HUES48 (cell line): Measurements from ENCODE around the gene GAREM2.

Experiments used
- H3K27ac ChIP-seq: one replicate; pipeline ENCODE4 v1.7.0; 2013; ENCODE audit warnings: low read depth, low read length, inconsistent platforms
- H3K27me3 ChIP-seq: 2 replicates; pipeline ENCODE4 v1.6.1; 2013; ENCODE audit warnings: mild to moderate bottlenecking, low read length; ENCODE audit not compliant: control insufficient read depth, insufficient read depth
- H3K36me3 ChIP-seq: 2 replicates; pipeline ENCODE4 v1.6.1; 2013; ENCODE audit warnings: low read length; ENCODE audit not compliant: control insufficient read depth, insufficient read depth
- H3K4me1 ChIP-seq: 2 replicates; pipeline ENCODE4 v1.6.1; 2013; ENCODE audit warnings: mild to moderate bottlenecking, low read length; ENCODE audit not compliant: control insufficient read depth, insufficient read depth
- H3K4me3 ChIP-seq: 2 replicates; pipeline ENCODE4 v1.5.1; 2013; ENCODE audit warnings: mild to moderate bottlenecking, low read depth, low read length
- H3K9ac ChIP-seq: 2 replicates; pipeline ENCODE4 v1.6.1; 2013; ENCODE audit warnings: mild to moderate bottlenecking, low read depth, low read length, moderate library complexity
- H3K9me3 ChIP-seq: 2 replicates; pipeline ENCODE4 v1.6.1; 2013; ENCODE audit warnings: low read length; ENCODE audit not compliant: control insufficient read depth, insufficient read depth

The GAREM2 gene

DNA sequence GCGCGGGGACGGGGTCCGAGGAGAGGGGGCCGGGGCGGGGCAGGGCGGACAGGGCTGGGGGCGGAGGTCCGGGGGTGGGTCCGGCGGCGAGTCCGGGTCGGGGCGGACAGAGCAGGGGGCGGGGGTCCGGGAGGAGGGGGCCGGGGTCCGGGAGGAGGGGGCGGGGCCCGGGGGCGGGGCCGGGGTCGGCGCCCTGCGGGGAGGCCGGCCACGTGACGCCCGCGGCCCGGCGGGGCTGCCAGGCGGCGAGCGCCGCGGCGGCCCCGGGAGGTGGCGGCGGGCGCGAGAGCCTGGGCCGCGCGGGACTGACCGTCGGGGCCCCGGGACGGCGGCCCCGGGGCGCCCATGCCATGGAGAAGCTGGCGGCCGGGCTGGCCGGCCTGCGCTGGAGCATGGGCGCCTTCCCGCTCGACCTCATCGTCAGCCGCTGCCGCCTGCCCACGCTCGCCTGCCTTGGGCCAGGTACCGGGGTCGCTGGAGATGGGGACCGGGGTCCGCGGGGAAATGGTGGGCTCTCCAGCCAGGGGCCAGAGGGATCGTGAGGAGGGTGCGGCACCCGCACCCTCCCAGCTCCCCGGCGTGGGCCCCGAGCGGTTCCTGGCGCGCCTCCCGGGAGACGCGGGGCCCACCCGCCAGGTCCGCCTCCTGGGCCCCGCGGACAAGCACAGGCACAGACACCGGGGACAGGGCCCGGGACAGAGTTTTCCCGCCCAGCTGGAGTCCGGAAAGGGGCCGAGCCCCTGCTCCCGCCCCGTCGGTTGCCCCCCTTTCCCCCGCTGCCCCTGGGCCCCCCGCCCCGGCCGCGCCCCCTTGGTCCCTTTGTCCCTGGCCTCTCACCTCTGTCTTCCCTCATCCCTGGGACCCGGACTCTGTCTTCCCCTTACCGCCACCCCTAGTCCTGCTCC is at the start of gene GAREM2:
TSS of gene GAREM2 (plus strand) at position 218 of the 905 bp plus-strand sequence. CDS start at position 351, 133 bp downstream.
- H3K27ac ChIP-seq = no peak within 1 kb of the TSS
- peaks cover 11% of the 10 kb centered on the region; the same call in 1 of the 2 replicates for H3K27me3 ChIP-seq

DNA sequence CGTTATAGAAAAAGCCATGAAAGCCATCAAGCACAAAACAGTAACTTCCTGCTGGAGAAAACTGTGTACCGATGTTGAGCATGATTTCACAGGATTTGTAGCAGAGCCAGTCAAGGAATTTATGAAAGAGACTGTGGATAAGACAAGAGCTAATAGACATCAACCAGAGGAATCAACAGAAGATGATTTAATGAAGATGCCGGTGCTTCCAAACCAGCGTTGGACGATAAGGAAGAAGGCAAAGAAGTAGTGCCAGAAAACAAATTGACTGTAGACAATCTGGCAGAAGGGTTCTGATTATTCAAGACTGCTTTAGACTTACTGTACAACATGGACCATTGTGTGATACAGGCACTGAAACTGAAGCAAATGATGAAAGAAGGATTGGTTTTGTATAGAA is 49.5 kb upstream of the GAREM2 start:
- Histone ChIP-seq H3K36me3 (peaks cover 25% of the 10 kb centered on the region), H3K27me3 (no peaks in the 10 kb centered on the region), H3K27ac (no peak overlapping the region), H3K4me3 (no peak overlapping the region), H3K9me3 (no peaks in the 10 kb centered on the region), H3K9ac (no peak overlapping the region), H3K4me1 (peaks cover 4% of the 10 kb centered on the region; the same call in 1 of the 2 replicates)

More for the DNA sequence above, at the start of gene GAREM2:
- Histone ChIP-seq H3K4me1 (peaks cover 9% of the 10 kb centered on the region), H3K4me3 (peak within 1 kb of the TSS; percentile 71), H3K9me3 (no peaks in the 10 kb centered on the region), H3K36me3 (peaks cover 10% of the 10 kb centered on the region), H3K9ac (no peak within 1 kb of the TSS; the same call in 1 of the 2 replicates)

DNA sequence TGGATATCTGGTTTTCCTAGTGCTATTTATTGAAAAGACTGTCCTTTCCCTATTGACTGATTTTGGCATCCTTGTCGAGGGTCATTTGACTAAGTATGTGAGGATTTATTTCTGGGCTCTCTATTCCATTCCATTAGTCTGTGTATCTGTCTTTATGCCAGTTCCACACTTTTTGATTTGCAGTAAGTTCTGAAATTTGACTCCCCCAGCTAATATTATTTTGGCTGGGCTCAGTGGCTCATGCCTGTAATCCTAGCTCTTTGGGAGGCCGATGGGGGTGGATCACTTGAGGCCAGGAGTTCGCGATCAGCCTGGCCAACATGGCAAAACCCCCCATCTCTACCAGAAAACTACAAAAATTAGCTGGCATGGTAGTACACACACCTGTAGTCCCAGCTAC is 46.8 kb upstream of the GAREM2 start:
- peaks cover 4% of the 10 kb centered on the region; the same call in 1 of the 2 replicates for H3K4me1 ChIP-seq
- no peak overlapping the region for H3K4me3 ChIP-seq
- H3K9ac ChIP-seq = no peak overlapping the region
- H3K27me3 ChIP-seq = no peaks in the 10 kb centered on the region
- H3K9me3 ChIP-seq = no peaks in the 10 kb centered on the region
- peaks cover 40% of the 10 kb centered on the region for H3K36me3 ChIP-seq
- no peak overlapping the region for H3K27ac ChIP-seq

DNA sequence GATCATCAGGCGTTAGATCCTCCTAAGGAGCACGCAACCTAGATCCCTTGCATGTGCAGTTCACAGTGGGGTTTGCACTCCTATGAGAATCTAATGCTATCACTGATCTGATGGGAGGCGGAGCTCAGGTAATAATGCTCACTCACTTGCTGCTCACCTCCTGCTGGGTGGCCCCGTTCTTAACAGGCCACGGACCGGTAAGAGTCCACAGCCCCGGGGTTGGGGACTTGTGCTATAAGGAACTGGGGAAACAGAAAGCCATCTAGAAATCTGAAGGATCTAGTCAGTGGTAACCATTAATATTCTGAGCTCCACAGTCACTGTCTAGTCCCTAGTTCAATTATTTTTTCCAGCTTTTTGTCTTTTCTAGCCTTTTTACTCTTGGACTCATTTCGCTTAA is 44.7 kb upstream of the GAREM2 start:
- H3K4me1 ChIP-seq = peaks cover 10% of the 10 kb centered on the region; the same call in 1 of the 2 replicates
- H3K27ac ChIP-seq = no peak overlapping the region
- no peaks in the 10 kb centered on the region for H3K27me3 ChIP-seq
- H3K9me3 ChIP-seq = no peaks in the 10 kb centered on the region
- no peak overlapping the region for H3K9ac ChIP-seq
- H3K36me3 ChIP-seq = peaks cover 40% of the 10 kb centered on the region
- no peak overlapping the region for H3K4me3 ChIP-seq

DNA sequence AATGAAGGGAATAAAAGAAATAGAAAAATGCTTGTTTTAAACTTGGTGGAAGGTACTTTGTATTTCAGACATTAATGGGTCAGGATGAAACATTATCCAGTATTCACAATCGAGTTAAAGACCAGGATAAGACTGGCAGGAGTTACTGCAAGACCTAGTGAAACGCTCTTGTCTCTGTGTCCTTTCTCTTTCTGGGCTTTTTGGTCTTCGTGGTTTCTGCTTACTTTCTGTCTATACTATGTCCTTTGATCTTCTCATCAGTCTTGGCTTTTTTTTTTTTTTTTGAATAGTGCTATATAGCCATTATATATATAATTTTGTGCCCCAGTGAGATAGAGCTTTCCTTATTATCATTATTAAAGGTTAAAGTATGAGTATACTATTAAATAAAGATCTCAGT is 42.1 kb upstream of the GAREM2 start:
- Histone ChIP-seq H3K4me3 (no peak overlapping the region), H3K4me1 (peaks cover 13% of the 10 kb centered on the region; the same call in 1 of the 2 replicates), H3K9me3 (no peaks in the 10 kb centered on the region), H3K27ac (no peak overlapping the region), H3K27me3 (no peaks in the 10 kb centered on the region), H3K36me3 (peaks cover 54% of the 10 kb centered on the region), H3K9ac (no peak overlapping the region)

DNA sequence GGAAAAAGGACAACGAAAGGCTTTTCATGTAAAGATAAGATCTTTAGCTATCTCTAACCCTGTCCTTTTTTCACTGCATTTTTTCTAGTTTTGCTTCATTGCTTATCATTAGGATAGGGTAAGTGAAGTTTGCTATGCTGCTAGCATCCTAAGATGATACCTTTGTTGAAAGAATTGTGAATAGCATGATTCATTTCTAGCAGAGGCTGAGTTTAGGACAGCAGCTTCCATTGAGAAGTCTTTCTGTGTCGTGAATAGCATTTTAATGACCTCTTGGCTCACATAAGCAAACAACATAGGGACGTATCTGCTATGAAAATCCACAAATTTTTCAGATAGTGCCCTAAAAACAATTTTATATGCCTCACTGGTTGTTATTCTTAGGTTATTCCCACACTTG is 36.4 kb upstream of the GAREM2 start:
- H3K27me3 ChIP-seq = no peaks in the 10 kb centered on the region
- no peaks in the 10 kb centered on the region for H3K9me3 ChIP-seq
- no peak overlapping the region for H3K27ac ChIP-seq
- H3K9ac ChIP-seq = no peak overlapping the region
- peaks cover 11% of the 10 kb centered on the region; the same call in 1 of the 2 replicates for H3K4me1 ChIP-seq
- peaks cover 30% of the 10 kb centered on the region for H3K36me3 ChIP-seq
- no peak overlapping the region for H3K4me3 ChIP-seq

DNA sequence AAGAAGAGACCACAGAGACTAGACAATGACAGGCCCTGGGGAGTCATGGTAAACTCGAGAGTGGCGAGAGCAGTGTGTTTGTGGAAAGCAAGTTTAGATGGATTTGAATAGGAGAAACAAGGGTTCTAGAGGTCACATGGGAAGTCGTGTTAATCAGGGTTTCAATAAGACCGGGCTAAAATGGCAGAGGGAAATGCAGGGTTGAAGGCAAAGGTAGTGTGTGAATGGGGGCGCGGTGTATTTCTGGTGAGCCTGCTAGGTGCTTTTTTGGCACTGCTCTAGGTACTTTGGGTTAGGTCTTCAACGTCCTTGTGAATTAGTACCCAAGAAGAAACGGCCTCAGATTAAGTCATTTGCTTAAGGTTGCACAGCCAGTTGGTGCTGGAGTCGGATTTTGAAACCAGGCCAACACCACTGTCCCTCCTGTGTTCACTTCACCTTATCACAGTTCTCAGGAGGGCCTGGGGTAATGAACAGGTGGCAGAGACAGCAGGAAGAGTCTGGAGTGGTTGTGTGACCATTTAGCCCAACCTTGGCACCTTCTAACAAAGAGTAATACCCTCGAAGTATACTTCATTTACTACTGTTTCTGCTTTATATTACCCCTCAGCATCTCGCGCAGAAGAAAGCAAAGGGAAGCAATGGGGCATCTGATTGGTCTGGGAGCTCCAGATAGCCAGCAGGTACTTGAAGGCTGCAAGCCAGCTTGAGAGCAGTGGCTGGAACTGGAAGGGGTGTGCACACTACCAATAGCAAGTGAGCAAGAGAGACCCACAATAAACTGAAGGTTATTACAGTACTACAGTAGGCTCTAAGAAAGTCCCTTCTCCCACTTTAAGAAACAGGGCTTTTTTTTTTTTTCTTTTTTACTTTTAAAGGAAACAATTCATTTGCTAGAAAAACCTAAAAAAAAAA is 33.4 kb upstream of the GAREM2 start:
- Histone ChIP-seq H3K36me3 (peaks cover 18% of the 10 kb centered on the region), H3K9ac (no peak overlapping the region), H3K27me3 (no peaks in the 10 kb centered on the region), H3K27ac (no peak overlapping the region), H3K9me3 (no peaks in the 10 kb centered on the region), H3K4me1 (peaks cover 6% of the 10 kb centered on the region), H3K4me3 (no peak overlapping the region)

DNA sequence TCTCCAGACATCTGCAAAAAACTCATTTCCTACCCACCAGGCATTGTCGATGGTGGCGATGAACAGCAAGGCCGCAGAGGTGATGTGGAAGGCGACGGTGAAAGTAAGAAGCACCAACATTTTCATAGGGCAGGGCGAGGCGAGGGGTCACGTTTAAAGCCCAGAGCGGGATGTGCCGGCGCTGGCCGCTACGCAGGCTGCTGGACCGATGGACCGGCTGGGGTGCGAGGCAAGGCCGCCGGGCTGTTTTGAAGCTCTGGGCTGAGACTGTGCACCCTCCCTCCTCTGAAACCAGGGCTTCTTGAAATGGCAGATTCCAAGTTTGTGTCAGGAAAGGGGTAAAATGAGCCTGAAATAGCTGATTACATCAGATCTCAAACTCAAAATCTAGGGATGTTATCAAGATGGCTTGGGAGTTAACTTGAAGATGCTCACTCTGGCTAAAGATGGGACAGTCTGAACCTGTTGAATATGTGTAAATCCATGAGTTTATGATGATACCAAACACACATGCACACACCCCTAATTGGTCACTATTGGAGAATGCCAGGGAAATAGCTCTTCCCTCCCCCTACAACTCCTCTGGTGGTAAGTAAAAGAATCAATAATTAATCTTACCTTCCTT is 31.6 kb upstream of the GAREM2 start:
- Histone ChIP-seq H3K27me3 (no peaks in the 10 kb centered on the region), H3K36me3 (0 out of 2 replicates have a peak, but pooled peaks cover 2% of the 10 kb centered on the region), H3K4me3 (no peak overlapping the region), H3K27ac (no peak overlapping the region), H3K9ac (no peak overlapping the region), H3K4me1 (peaks cover 3% of the 10 kb centered on the region), H3K9me3 (no peaks in the 10 kb centered on the region)

DNA sequence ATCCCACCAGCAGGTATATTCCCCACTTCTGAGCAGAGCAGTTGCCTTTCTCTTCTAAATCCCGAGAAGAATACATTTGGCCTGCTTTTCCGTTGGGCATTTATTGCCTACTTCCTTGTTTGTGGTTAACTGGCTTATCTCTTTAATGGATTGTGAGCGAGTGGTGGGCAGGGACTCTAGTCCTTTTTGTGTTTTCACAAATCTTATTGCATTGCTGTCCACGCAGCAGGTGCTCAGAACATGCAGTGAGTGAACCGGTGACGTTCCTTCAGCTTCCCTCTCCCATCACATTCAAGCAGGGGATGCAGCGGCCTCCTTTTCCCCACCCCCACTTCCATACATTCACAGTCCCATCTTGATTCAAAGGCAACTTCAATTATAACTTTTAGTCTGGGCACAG is 28.9 kb upstream of the GAREM2 start:
- peaks cover 2% of the 10 kb centered on the region for H3K4me1 ChIP-seq
- no peak overlapping the region for H3K27ac ChIP-seq
- no peaks in the 10 kb centered on the region for H3K36me3 ChIP-seq
- no peak overlapping the region for H3K9ac ChIP-seq
- H3K27me3 ChIP-seq = no peaks in the 10 kb centered on the region
- no peaks in the 10 kb centered on the region for H3K9me3 ChIP-seq
- no peak overlapping the region for H3K4me3 ChIP-seq

DNA sequence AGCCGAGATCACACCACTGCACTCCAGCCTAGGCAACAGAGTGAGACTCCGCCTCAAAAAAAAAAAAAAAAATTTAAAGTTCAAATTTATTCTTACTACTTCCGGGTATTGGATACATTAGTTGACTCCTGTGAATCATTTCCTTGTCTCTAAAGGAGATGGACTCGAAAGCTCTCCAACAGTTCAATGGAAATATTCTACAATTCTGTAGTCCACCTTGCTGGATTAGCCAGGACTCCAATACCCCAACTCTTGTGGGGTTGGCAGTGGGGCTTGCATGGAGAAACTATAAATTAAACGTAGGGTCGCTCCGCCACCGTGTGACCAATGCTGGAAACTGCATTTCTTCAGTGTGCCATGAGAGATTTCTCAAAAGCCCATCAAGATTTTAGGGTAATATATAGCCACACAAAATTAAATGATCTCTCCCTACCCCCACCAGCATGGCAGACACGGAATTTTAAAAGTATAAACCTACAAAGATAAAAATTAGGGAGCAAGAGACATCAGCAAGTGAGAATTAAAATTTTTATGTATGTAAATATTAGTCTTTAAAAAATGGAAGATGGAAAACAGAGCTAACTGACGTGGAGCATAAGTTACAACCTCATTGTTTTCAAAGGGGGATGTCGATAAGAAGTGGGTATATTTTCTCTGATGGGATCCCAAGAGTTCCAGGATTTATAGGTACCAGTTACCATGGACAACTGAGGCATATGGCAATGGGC is 27.8 kb upstream of the GAREM2 start:
- no peaks in the 10 kb centered on the region for H3K9me3 ChIP-seq

More for the DNA sequence above, 27.8 kb upstream of the GAREM2 start:
- H3K4me1 ChIP-seq = no peaks in the 10 kb centered on the region; the same call in 1 of the 2 replicates
- no peak overlapping the region for H3K27ac ChIP-seq
- no peaks in the 10 kb centered on the region for H3K27me3 ChIP-seq
- no peak overlapping the region for H3K9ac ChIP-seq
- H3K36me3 ChIP-seq = no peaks in the 10 kb centered on the region
- H3K4me3 ChIP-seq = no peak overlapping the region
